Lung (tissue), 12 donors: ENCODE measurements around the gene AGPAT3. TPM values are rescaled to one million over a fixed set of nuclear protein-coding genes. Genes with fewer than 3 reads are reported as not detected.

Experiments used
- ATAC-seq: fragments of 200-7000 bp; cut with Tn5 transposase; one replicate; pipeline ENCODE4 v1.9.1; 2020; ENCODE audit warnings: moderate number of reproducible peaks; ENCODE audit not compliant: insufficient read depth, low FRiP score
- DNase-seq, 3 donors: peaks; one replicate each; pipeline ENCODE4 v3.0.0-alpha.2; 2013 to 2017
- H3K27ac ChIP-seq, 2 donors: one replicate each; pipeline ENCODE4 v1.5.1; 2013; ENCODE audit warnings: mild to moderate bottlenecking in 2 of 2, moderate library complexity in 2 of 2, control low read depth in 1 of 2, inconsistent platforms in 1 of 2, low read depth in 1 of 2, low read length in 1 of 2
- H3K27me3 ChIP-seq, 3 donors: one replicate each; pipeline ENCODE4 v1.5.1; 2013; ENCODE audit warnings: low read length in 2 of 3; ENCODE audit not compliant: control insufficient read depth in 3 of 3, insufficient read depth in 3 of 3
- H3K36me3 ChIP-seq, 4 donors: one replicate each; pipeline ENCODE4 v1.5.1; 2013; ENCODE audit warnings: low read length in 4 of 4, mild to moderate bottlenecking in 1 of 4, moderate library complexity in 1 of 4; ENCODE audit not compliant: control insufficient read depth in 4 of 4, insufficient read depth in 4 of 4
- H3K4me1 ChIP-seq, 5 donors: one replicate each; pipeline ENCODE4 v1.5.1; 2013; ENCODE audit warnings: low read length in 5 of 5, mild to moderate bottlenecking in 2 of 5, moderate library complexity in 1 of 5; ENCODE audit not compliant: control insufficient read depth in 5 of 5, insufficient read depth in 5 of 5
- H3K4me3 ChIP-seq: one replicate; pipeline ENCODE4 v1.5.1; 2013; ENCODE audit warnings: mild to moderate bottlenecking, control low read depth, moderate library complexity
- H3K9ac ChIP-seq, 2 donors: one replicate each; pipeline ENCODE4 v1.5.1; 2013; ENCODE audit warnings: low read length in 2 of 2, control low read depth in 1 of 2; ENCODE audit not compliant: insufficient read depth in 1 of 2
- H3K9me3 ChIP-seq, 4 donors: one replicate each; pipeline ENCODE4 v1.5.1; 2013; ENCODE audit warnings: low read length in 3 of 4, mild to moderate bottlenecking in 1 of 4, moderate library complexity in 1 of 4; ENCODE audit not compliant: control insufficient read depth in 4 of 4, insufficient read depth in 3 of 4
- WGBS, 2 donors: extraction: QIAGEN DNeasy Blood & Tissue Kit; methylation state at CpG; one replicate each; pipeline ENCODE4 v1.1.7; 2013; 5-methylcytosine and 5-hydroxymethylcytosine counted together
- polyA plus RNA-seq, 2 donors: library from polyadenylated mRNA; stranded (reverse); fragments of 200-250 nt; gene quantifications; one replicate each; pipeline ENCODE4 v1.2.1, GENCODE V29; 2013
- total RNA-seq, 2 donors: library from RNA; depleted of rRNA in 1 of 2; stranded (reverse); fragments of >200 nt in 1 of 2; gene quantifications; one replicate each; pipeline ENCODE4 v1.2.1, GENCODE V29; 2014 to 2021
- TF ChIP-seq, protein P1 (sequence below): IDR thresholded peaks from 2 replicates; pipeline ENCODE4 v1.5.1; 2012; ENCODE audit warnings: mild to moderate bottlenecking; ENCODE audit errors: control extremely low read depth, extremely low read depth
- donor health status: control.
- donor health status: control.
- donor health status: Bipolar disorder and iron deficiency.
- donor health status: healthy.
- donor health status: DM: yes; HTN: yes; CAD: no.

Gene AGPAT3
- total and polyA plus RNA-seq, 4 donors, result 29.4 to 120 (median 43.9) TPM

DNA sequence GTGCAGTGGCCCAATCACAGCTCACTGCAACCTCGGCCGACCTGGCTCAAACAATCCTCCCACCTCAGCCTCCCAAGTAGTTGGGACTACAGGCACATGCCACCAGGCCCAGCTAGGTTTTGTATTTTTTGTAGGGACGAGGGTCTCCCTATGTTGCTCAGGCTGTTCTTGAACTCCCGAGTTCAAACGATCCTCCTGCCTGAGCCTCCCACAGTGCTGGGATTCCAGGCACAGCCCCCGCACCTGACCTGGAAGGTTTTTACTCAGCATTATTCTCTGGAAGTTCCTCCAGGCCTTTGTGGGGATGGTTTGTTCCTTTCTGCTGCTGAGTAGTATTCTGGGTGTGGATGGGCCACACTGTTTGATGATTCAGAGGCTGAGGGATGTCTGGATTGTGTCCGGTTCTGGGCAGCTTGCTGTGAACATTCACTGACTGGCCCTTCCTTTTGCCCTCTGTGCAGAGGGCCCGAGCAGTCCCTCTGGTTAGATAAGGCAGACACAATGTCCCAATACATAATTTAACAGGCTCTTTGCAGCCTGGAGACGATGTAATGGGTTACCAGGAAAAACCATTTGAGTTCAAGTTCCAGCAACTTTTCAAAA, 141.1 kb downstream of the AGPAT3 start:
- ATAC-seq (peak; percentile 41), DNase-seq (no peak)

DNA sequence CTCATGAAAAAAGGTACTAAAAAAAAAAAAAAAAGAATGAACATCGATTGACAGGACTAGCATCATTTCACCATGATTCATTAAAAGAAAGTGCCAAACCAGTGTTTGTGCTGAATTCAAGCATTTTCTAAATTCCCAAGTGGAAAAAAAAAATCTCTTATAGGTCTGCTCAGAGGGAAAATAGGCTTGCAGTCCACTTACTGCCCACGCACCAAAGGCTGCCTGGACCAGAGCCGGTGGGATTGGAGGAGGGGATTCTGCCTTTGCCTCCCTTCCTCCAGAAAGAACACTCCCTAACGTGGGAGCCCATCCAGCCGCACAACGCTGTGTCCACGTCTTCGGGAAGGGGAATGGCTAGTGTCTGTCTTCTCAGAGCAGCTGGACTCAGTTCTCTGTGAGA, 141.6 kb downstream of the AGPAT3 start:
- TF ChIP-seq, protein P1, sequence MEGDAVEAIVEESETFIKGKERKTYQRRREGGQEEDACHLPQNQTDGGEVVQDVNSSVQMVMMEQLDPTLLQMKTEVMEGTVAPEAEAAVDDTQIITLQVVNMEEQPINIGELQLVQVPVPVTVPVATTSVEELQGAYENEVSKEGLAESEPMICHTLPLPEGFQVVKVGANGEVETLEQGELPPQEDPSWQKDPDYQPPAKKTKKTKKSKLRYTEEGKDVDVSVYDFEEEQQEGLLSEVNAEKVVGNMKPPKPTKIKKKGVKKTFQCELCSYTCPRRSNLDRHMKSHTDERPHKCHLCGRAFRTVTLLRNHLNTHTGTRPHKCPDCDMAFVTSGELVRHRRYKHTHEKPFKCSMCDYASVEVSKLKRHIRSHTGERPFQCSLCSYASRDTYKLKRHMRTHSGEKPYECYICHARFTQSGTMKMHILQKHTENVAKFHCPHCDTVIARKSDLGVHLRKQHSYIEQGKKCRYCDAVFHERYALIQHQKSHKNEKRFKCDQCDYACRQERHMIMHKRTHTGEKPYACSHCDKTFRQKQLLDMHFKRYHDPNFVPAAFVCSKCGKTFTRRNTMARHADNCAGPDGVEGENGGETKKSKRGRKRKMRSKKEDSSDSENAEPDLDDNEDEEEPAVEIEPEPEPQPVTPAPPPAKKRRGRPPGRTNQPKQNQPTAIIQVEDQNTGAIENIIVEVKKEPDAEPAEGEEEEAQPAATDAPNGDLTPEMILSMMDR, result no peak
- H3K9ac ChIP-seq, result no peak overlapping the region
- peaks cover 0 to 11% (median 0%) of the 10 kb centered on the region in 5 donors for H3K4me1 ChIP-seq
- no peaks in the 10 kb centered on the region for H3K9me3 ChIP-seq
- 82 to 93% methylated on average over 8 of the region's 8 CpGs for WGBS, 2 donors
- DNase-seq (no peak), ATAC-seq (no peak)
- no peaks in the 10 kb centered on the region for H3K36me3 ChIP-seq
- H3K27ac ChIP-seq, result peak overlapping the region in 1 of 2 donors; percentile 44
- H3K4me3 ChIP-seq, result no peak overlapping the region
- no peaks in the 10 kb centered on the region for H3K27me3 ChIP-seq

More for the DNA sequence above, 141.1 kb downstream of the AGPAT3 start:
- H3K9ac ChIP-seq, result no peak overlapping the region
- peaks cover 0 to 9% (median 0%) of the 10 kb centered on the region in 5 donors for H3K4me1 ChIP-seq
- TF ChIP-seq, protein P1, result no peak
- no peaks in the 10 kb centered on the region for H3K36me3 ChIP-seq
- H3K9me3 ChIP-seq, result no peaks in the 10 kb centered on the region
- H3K4me3 ChIP-seq, result no peak overlapping the region
- peak overlapping the region in 1 of 2 donors; percentile 64 for H3K27ac ChIP-seq
- H3K27me3 ChIP-seq, result no peaks in the 10 kb centered on the region
- 77 to 92% methylated on average over 9 of the region's 9 CpGs for WGBS, 2 donors

DNA sequence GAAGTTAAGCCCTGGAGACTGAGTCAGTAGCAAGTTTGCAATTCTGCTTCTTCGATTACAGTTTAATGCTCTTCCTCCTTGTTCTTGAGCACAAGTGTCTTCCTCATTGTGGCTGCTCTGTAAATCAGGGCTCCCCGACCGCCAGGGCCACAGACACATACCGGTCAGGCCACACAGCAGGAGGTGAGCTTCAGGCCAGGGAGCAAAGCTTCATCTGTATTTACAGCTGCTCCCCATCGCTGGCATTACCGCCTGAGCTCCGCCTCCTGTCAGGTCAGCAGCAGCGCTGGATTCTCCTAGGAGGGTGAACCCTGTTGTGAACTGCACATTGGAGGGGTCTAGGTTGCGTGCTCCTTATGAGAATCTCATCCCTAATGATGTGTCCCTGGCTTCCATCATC, 145.4 kb downstream of the AGPAT3 start:
- H3K36me3 ChIP-seq, result no peaks in the 10 kb centered on the region
- H3K27ac ChIP-seq, result no peak overlapping the region
- no peak overlapping the region for H3K4me3 ChIP-seq
- H3K9ac ChIP-seq, result no peak overlapping the region
- H3K27me3 ChIP-seq, result no peaks in the 10 kb centered on the region
- no peaks in the 10 kb centered on the region for H3K9me3 ChIP-seq
- peaks cover 2 to 23% (median 6%) of the 10 kb centered on the region in 5 donors for H3K4me1 ChIP-seq
- DNase-seq (no peak), ATAC-seq (no peak)
- TF ChIP-seq, protein P1, result no peak
- WGBS, 2 donors, result 66 to 73% methylated on average over 9 of the region's 9 CpGs

DNA sequence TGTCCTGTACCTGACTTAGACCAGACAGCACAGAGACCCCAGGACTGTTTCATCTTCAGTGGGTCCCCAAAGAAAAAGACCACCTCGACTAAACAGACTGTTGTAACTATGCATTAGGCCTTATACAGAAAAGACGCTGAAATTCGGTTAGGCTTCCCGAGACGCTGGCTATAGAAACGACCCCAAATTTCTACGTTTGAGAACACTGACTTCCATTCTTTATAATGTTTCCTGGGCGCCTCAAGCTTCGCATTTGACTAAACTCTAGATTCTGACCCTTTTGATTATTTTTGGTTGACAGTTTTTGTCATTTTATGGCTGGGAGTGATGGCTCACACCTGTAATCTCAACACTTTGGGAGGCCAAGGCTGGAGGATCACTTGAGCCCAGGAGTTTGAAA, 146.1 kb downstream of the AGPAT3 start:
- no peak for ATAC-seq
- Histone ChIP-seq H3K36me3 (no peaks in the 10 kb centered on the region), H3K27ac (no peak overlapping the region), H3K9ac (no peak overlapping the region), H3K4me3 (no peak overlapping the region), H3K27me3 (no peaks in the 10 kb centered on the region), H3K9me3 (no peaks in the 10 kb centered on the region), H3K4me1 (peaks cover 2 to 23% (median 6%) of the 10 kb centered on the region in 5 donors)
- TF ChIP-seq, protein P1, result no peak
- WGBS, 2 donors, result 85 to 86% methylated on average over 9 of the region's 9 CpGs
- DNase-seq, result peak in 1 of 3 donors; percentile 8
